ENCODE data around the gene GADD45A. TPM values are rescaled to one million over a fixed set of nuclear protein-coding genes. Genes with fewer than 3 reads are reported as not detected.
"Not testable (repeated sequence)": the region's sequence is repeated elsewhere in the genome, so short reads cannot be mapped to it uniquely, and the experiment has no call there.

The GADD45A gene
- total RNA-seq, 1 experiment from 2014 or later = 121 TPM

- DNase-seq (ENCODE audit: low spot score) = no peak
Measured at GRCh38 chr1:67721650-67722291, 36.8 kb downstream of the GADD45A start.

DNA sequence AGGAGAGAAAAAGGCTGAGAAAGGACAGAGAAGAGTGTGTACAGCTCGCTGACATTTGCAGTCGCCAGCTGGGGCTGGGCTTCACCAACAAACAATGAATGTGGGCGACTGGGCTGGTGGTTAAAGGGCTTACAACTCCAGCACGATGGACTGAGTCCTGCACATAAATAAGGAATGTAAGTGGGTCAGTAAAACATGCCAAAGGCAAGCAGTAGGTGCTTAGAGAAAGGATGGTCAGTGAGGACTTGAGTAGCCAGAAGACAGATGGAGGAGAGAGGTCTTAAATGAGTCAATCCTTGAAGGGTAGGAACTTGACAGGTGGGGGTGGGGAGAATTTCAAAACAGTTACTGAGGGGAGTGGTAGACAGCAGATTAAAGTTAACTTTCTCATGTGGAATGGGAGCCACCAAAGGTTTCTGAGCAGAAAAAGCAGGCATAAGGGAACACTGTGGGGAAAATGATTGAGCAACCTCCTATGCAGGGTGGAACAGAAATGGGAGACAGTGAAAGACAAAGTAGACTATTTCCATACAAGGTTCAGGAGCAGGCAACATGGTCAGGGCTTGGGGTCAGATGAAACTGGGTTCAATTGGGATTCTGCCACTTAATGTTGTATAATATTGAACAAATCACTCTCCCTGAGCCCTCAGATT lies 37.4 kb downstream of the GADD45A start:
- DNase-seq (ENCODE audit: low spot score) = no peak

DNA sequence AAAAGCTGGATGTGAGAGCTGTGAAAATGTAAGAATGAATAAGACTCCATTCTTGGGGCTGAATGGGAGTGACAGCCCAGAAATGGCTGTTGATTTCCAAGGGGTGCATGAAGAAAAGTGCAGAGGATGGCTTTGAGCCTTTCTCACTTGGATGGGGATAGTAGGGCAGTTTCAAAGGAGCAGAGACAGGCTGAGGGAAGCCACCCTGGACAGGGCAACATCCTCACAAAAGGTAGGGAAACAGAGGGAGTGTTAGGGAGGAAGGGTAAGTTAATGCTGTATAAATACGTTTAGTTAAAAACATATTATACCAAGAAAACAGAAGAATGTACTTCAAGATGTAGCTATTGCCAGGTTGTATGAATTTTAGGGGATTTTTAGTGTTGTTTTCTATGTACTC lies 38.1 kb downstream of the GADD45A start:
- no peak for DNase-seq (ENCODE audit: low spot score)

DNA sequence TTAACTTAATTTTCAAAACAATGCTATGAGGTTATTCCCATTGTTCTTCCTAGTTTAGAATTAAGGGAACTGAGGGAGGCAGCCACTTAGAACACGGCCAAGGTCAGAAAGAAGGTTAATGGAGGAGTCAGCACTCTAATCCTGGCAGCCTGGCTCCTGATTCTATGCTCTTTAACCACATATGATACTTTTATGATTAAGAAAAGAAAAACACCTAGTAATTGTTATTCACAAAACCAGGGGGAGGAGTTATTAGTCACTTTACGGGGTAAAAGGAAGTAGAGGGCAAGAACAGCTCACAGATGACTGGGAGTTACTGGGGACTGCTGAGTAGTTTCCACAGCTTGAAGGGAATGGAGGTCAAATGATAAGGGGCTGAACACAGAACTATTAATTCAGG lies 38.6 kb downstream of the GADD45A start:
- peak; percentile 81 for DNase-seq (ENCODE audit: low spot score)

DNA sequence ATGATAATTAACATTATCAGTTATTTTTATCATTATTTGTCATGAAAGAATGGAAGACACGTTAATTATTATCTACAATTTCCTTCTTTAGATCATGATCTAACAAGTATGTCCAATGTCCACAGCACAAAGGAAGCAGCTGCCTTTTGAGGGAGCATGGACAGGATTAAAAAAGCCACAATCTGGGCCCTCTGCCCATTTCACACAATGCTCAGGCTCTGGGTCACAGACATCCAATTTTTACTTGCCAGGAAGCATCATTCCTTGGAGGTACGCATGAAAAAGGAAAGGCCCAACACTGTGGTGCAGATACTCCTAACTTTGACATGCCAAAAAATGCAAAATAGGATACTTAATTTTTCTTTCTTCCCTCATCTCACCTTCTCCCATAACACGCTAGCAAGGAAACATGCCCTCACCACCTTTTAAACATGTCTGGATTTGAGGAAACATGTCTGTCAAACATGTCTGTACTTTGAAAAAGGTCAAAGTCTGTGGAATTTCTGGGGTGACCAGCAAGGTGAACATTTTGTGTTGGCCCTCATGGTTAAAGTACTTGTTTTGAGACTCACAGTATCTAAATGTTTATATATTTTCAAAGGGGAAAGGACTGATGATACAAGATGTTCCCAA lies 40.0 kb downstream of the GADD45A start:
- DNase-seq (ENCODE audit: low spot score) = peak; percentile 94

GRCh38 chr1:67726224-67726623 lies 41.2 kb downstream of the GADD45A start:
- DNase-seq (ENCODE audit: low spot score) = peak; percentile 49

DNA sequence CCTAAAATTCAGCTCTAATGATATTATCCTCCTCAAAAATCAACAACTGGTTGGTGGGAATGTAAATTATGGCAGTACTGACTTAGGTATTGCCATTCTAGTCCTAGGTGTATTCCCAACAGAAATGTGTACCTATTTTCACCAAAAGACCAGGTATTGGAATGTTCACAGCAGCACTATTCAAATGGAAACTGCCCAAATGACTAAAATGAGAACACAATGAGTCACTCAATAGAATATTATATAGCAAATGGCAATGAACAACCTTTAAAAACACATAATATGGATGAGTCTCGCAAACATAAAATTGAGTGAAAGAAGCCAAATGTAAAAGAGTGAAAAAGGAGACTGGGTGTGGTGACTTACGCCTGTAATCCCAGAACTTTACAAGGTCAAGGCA lies 44.9 kb downstream of the GADD45A start:
- no peak for DNase-seq (ENCODE audit: low spot score)

DNA sequence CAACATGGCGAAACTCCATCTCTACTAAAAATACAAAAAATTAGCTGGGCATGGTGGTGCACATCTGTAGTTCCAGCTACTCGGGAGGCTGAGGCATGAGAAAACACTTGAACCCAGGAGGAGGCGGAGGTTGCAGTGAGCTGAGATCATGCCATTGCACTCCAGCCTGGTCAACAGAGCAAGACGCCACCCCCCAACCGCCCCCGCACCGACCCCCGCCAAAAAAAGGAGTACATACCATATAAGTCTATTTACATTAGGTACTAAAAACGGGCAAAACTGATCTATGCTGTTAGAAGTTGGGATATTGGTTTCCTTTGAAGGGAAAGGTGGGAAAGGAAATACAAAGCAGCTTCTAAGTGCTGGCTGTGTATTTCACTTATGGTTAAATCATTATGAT lies 45.3 kb downstream of the GADD45A start:
- not testable (repeated sequence) for DNase-seq (ENCODE audit: low spot score)

DNA sequence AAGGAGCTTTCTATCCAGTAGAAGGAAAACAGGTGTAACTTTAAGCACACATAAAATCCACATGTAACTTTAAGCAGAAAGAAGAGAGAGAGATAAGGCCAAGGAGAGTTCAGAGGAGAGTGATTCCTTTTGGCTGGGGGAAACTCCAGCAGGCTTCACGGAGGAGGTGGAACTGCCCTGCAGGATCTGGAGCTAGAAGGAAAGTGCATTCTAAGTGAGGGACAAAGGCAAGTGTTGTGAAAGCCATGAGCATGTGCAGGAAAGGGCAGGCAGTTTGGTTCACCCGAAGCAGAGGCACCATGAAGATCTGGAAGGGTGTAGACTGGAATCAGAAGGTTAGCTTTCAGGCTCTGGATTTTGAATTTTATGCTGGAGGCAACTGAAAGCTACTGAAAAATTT lies 46.3 kb downstream of the GADD45A start:
- DNase-seq (ENCODE audit: low spot score) = no peak

GRCh38 chr1:67732750-67733151 lies 47.8 kb downstream of the GADD45A start:
- no peak for DNase-seq (ENCODE audit: low spot score)

DNA sequence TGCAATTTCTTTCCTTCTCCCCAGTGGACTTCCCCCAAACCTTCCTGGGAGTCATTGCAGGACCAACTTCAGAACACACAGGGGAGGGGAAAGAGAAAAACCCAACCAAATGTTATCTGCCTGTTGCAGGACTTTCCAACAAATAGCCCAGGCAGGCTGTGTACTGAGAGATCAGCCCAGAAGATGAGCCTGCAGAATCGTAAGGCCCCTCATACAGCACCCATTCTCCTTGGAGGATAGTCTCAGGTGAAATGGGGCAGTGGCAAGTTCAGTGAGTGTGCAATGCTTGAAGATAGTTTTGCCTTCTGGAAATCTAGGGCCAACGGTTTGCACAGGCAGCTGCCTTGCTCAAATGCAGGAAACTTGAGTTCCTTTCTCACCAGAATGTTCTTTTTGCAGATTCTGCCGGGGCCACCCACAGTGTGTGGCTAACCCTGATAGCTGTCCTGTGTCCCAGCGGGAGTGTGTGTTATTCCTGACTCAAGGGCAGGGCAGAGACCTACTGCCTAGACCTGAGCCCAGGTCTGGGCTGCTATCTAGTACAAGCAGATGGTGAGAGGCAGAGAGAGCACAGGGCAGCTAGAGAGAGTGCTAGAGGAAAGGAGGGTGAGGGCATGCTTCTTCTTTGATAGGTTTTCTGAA lies 48.8 kb downstream of the GADD45A start:
- DNase-seq (ENCODE audit: low spot score) = no peak

DNA sequence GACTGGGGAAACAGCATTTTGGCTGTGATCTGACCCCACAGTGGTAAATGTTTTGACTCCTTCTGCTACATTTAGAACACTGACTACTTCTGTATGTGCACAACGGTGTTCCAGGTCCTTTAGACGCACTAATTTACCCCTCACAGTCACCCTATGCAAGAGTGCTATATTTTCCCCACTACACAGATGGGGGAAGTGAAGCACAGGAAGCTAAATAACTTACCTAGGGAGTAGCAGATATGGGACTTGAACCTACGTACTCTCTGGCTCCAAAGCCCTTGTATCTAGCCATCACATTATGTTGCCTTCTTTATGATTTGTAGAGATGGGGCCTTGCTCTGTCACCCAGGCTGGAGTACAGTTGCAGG lies 49.3 kb downstream of the GADD45A start:
- no peak for DNase-seq (ENCODE audit: low spot score)

- no peak for DNase-seq (ENCODE audit: low spot score)
Measured at GRCh38 chr1:67735206-67735605, 50.2 kb downstream of the GADD45A start.

DNA sequence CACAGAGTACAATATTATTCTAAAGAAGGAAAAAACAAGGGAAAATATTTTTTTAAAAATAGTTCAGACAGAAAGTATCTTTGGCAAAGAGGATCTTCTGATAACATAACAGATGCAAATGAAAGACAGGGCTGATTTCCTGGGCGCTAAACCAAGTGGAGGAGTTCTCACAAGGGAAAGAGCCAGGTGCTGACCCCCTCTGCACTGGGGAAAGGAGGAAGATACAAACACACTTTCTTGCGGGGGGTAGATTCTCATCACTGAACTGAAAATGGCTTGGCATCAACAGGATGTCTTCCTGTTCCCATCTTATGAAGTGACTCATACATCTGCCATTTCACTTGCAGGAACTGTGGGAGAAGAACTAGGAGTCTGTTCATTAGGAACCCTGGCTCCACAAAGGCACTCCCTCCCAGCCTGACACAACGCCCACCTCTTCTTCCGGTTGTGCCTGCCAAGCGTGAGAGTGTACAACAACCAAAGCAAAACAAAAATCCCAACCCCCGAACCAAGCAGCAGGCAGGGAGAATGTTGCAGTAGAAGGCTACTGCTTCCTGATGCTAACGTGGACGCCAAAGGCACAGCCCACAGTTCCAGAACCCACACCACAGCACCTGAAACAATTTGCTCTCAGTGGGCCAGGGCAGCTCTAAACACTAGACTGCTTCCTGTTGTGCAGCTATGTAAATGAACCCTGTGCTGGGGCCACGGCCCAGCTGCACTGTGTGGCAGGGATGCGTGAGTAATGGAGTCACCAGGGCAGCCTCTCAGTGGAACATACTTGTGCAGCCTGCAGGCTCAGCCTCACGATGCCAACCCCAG lies 51.0 kb downstream of the GADD45A start:
- DNase-seq (ENCODE audit: low spot score) = peak; percentile 93

GRCh38 chr1:67736750-67737149 lies 51.7 kb downstream of the GADD45A start:
- no peak for DNase-seq (ENCODE audit: low spot score)

GRCh38 chr1:67737875-67738274 lies 52.9 kb downstream of the GADD45A start:
- DNase-seq (ENCODE audit: low spot score) = no peak

Other genes starting within 250 kb of the GADD45A start
- 189 and 195 TPM in 2 replicates for gene GNG12, start 148.3 kb downstream of the GADD45A start, total RNA-seq (2014; rRNA removed; shearing (Covaris generic))